Prostate gland (tissue), 2 donors: ENCODE results near the gene RNF224. TPM values are rescaled to one million over a fixed set of nuclear protein-coding genes. Genes with fewer than 3 reads are reported as not detected.

ENCODE experiments used
- DNase-seq: peaks from one replicate; pipeline ENCODE4 v3.0.0-alpha.2; 2019; ENCODE audit warnings: low spot score
- H3K27ac ChIP-seq, 2 donors: fragments of 200-600 bp; sonication (generic); 2 replicates each; pipeline ENCODE4 v1.5.1; 2017 to 2019
- H3K27me3 ChIP-seq: fragments of 200-600 bp; sonication (generic); replicated peaks from 2 replicates; pipeline ENCODE4 v1.5.1; 2019; ENCODE audit not compliant: insufficient read depth
- H3K36me3 ChIP-seq, 2 donors: fragments of 200-600 bp; sonication (generic); 1 replicate in 1 of 2; 2 replicates in 1 of 2; pipeline versions ENCODE4 v1.5.1 to v1.8.1; 2017 to 2019
- H3K4me1 ChIP-seq: fragments of 200-600 bp; sonication (generic); replicated peaks from 2 replicates; pipeline ENCODE4 v1.5.1; 2019
- H3K4me3 ChIP-seq, 2 donors: fragments of 200-600 bp; sonication (generic); 2 replicates each; pipeline ENCODE4 v1.5.1; 2017 to 2019
- H3K9me3 ChIP-seq: fragments of 200-600 bp; sonication (generic); 2 replicates; pipeline ENCODE4 v1.5.1; 2017
- CTCF ChIP-seq, 4 experiments: fragments of 200-600 bp in 2 of 4; fragments of 450-650 bp in 2 of 4; sonication (generic) in 2 of 4; IDR thresholded peaks; 1 replicate in 3 of 4; 2 replicates in 1 of 4; pipeline ENCODE4 v1.5.1; 2016 to 2019; ENCODE audit warnings: antibody characterized with exemption in 4 of 4, mild to moderate bottlenecking in 2 of 4, moderate library complexity in 2 of 4
- POLR2A ChIP-seq: fragments of 450-650 bp; IDR thresholded peaks from one replicate; pipeline ENCODE4 v1.6.1; 2016; ENCODE audit warnings: antibody characterized with exemption, mild to moderate bottlenecking
- POLR2AphosphoS5 ChIP-seq: sonication (generic); formaldehyde crosslinking; IDR thresholded peaks from one replicate; pipeline ENCODE4 v1.6.1; 2017; ENCODE audit warnings: antibody characterized with exemption
- WGBS: methylation state at CpG from one replicate; pipeline ENCODE4 v1.1.5; 2018; 5-methylcytosine and 5-hydroxymethylcytosine counted together
- intact Hi-C: fragments of 100-400 bp; cut with DNase I; formaldehyde crosslinking; loops from one replicate; pipeline ENCODE4 v1.14.2; 2022
- total RNA-seq, 2 donors: library from RNA; depleted of rRNA; stranded (reverse); fragments of >200 nt; gene quantifications; one replicate each; pipeline ENCODE4 v1.1.0, GENCODE V29; 2016

RNF224 gene
- total RNA-seq, 2 donors from 2014 or later: not detected

- no peak for DNase-seq
- intact Hi-C loops: no loop called here
- peaks cover 12% of the 10 kb centered on the region for H3K4me1 ChIP-seq
- no peak overlapping the region for H3K4me3 ChIP-seq
- H3K27me3 ChIP-seq: no peaks in the 10 kb centered on the region
- H3K9me3 ChIP-seq: no peaks in the 10 kb centered on the region
- H3K27ac ChIP-seq: no peak overlapping the region
- TF ChIP-seq CTCF (IDR thresholded peaks at IDR 0.05) (no peak), POLR2A (no peak), POLR2AphosphoS5 (no peak)
- 83% methylated on average over 35 of the region's 35 CpGs for WGBS
- H3K36me3 ChIP-seq: no peaks in the 10 kb centered on the region
Observed at GRCh38 chr9:137252555-137253506, 25.5 kb downstream of the RNF224 start.

GRCh38 chr9:137253717-137254623 is 26.7 kb downstream of the RNF224 start:
- 57% methylated on average over 17 of the region's 21 CpGs for WGBS
- no peaks in the 10 kb centered on the region for H3K27me3 ChIP-seq
- H3K9me3 ChIP-seq: no peaks in the 10 kb centered on the region
- H3K27ac ChIP-seq: peak overlapping the region; percentile 67 to 81
- TF ChIP-seq POLR2A (no peak), CTCF (IDR thresholded peaks at IDR 0.05) (no peak), POLR2AphosphoS5 (no peak)
- H3K36me3 ChIP-seq: no peaks in the 10 kb centered on the region
- peak overlapping the region; percentile 96 to 97 for H3K4me3 ChIP-seq
- DNase-seq: no peak
- intact Hi-C loops: loop anchor here (2.0 kb wide), 1 partner anchor 13 kb away; the partner anchor contains the start of gene TUBB4B
- peaks cover 12% of the 10 kb centered on the region for H3K4me1 ChIP-seq

GRCh38 chr9:137254624-137255447 is 27.5 kb downstream of the RNF224 start, which contains the start of gene NELFB:
Gene NELFB, plus strand, starts transcription at chr9:137255327.
- intact Hi-C loops: loop anchor here (2.0 kb wide), 1 partner anchor 14 kb away; the partner anchor contains the start of gene TUBB4B
- H3K27me3 ChIP-seq: no peaks in the 10 kb centered on the region
- H3K9me3 ChIP-seq: no peaks in the 10 kb centered on the region
- peak; percentile 88 for DNase-seq
- peak in 3 of 4 experiments; percentile 14 to 49 (median 16) for TF ChIP-seq CTCF (IDR thresholded peaks at IDR 0.05)
- TF ChIP-seq POLR2AphosphoS5: peak; percentile 79
- TF ChIP-seq POLR2A: peak; percentile 84
- WGBS: 2% methylated on average over 83 of the region's 105 CpGs
- no peaks in the 10 kb centered on the region for H3K36me3 ChIP-seq
- peak within 1 kb of the TSS; percentile 96 to 97 for H3K4me3 ChIP-seq
- H3K4me1 ChIP-seq: peaks cover 12% of the 10 kb centered on the region
- peak within 1 kb of the TSS; percentile 73 to 81 for H3K27ac ChIP-seq

- intact Hi-C loops: loop anchor here (2.0 kb wide), 1 partner anchor 15 kb away; the partner anchor contains the start of gene TUBB4B
- no peak for DNase-seq
Observed at GRCh38 chr9:137255448-137256114, 28.3 kb downstream of the RNF224 start.

More at GRCh38 chr9:137255448-137256114, 28.3 kb downstream of the RNF224 start:
- Histone ChIP-seq H3K9me3 (no peaks in the 10 kb centered on the region), H3K36me3 (no peaks in the 10 kb centered on the region), H3K27ac (peak overlapping the region; percentile 73 to 81), H3K27me3 (no peaks in the 10 kb centered on the region), H3K4me1 (peaks cover 12% of the 10 kb centered on the region), H3K4me3 (peak overlapping the region; percentile 96 to 97)
- WGBS: 2% methylated on average over 42 of the region's 51 CpGs
- no peak for TF ChIP-seq CTCF (IDR thresholded peaks at IDR 0.05)
- no peak for TF ChIP-seq POLR2A
- TF ChIP-seq POLR2AphosphoS5: no peak
